ENCODE data around the gene CEP131. TPM values are rescaled to one million over a fixed set of nuclear protein-coding genes. Genes with fewer than 3 reads are reported as not detected.

The CEP131 gene
- total RNA-seq, 1 donor from 2014 or later = 6.1 TPM

GRCh38 chr17:81223762-81224130 lies 981 bp upstream of the CEP131 start:
- Histone ChIP-seq H3K27ac (peak overlapping the region; percentile 31), H3K4me1 (peaks cover 23% of the 10 kb centered on the region), H3K27me3 (no peaks in the 10 kb centered on the region), H3K36me3 (peaks cover 0 to 4% of the 10 kb centered on the region in 2 donors), H3K9me3 (no peaks in the 10 kb centered on the region), H3K4me3 (peak overlapping the region; percentile 76 to 82)
- intact Hi-C loops (cut with DNase I) = no loop called here
- DNase-seq (ENCODE audit: extremely low spot score in 2 of 2) = no peak
- TF ChIP-seq POLR2AphosphoS5 (IDR thresholded peaks at IDR 0.05; ENCODE audit: insufficient read depth in 1 of 2, low read depth in 1 of 2) (no peak), CTCF (IDR thresholded peaks at IDR 0.05) (no peak), POLR2A (IDR thresholded peaks at IDR 0.05) (no peak)

- H3K27me3 ChIP-seq = no peaks in the 10 kb centered on the region
- H3K4me3 ChIP-seq = peak overlapping the region; percentile 76 to 82
- no peak for DNase-seq (ENCODE audit: extremely low spot score in 2 of 2)
- TF ChIP-seq POLR2A (IDR thresholded peaks at IDR 0.05) (no peak), CTCF (IDR thresholded peaks at IDR 0.05) (no peak), POLR2AphosphoS5 (IDR thresholded peaks at IDR 0.05; ENCODE audit: insufficient read depth in 1 of 2, low read depth in 1 of 2) (no peak)
- peak overlapping the region; percentile 21 for H3K27ac ChIP-seq
- H3K36me3 ChIP-seq = no peaks in the 10 kb centered on the region
- peaks cover 23% of the 10 kb centered on the region for H3K4me1 ChIP-seq
- no peaks in the 10 kb centered on the region for H3K9me3 ChIP-seq
- intact Hi-C loops (cut with DNase I) = no loop called here
Measured at GRCh38 chr17:81222620-81222905, 202 bp downstream of the CEP131 start.

DNA sequence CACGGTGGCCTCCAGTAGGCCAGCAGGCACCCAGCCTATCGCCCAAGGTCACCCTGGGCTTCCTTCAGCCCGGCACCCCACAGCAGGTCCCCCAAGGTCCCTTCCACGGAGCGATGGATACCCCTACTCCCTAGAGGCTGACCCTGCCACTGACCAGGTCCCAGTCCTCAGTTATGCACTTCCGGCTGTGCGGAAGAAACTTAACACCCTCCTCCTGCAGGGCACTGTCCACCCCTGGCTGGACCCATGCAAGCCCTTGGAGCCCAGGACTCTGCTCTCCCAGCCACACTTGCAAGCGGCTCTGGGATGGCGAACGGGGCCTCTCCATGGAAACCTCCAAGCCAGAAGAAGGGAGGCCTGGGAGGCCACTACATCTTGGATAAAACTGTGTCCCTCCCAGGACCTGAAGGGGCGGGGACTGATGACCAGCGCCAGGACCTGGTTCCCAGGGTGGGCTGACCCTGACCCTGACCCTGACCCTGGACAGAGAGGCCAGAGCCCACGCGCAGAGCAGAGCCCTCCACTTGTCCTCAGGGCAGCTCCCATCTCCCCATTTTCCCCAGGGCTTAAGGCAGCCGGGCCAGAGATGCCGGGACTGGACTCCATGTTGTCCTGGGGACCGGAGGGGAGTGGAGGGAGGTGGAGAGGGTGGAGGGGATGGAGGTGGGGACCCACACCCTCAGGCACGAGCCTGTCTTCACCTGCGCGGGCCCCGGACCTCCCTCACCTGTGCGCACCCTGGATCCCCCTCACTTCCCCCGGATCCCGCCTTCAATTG lies 734 bp downstream of the CEP131 start:
- H3K27me3 ChIP-seq = no peaks in the 10 kb centered on the region
- no peaks in the 10 kb centered on the region for H3K36me3 ChIP-seq
- TF ChIP-seq CTCF (IDR thresholded peaks at IDR 0.05) (no peak), POLR2AphosphoS5 (IDR thresholded peaks at IDR 0.05; ENCODE audit: insufficient read depth in 1 of 2, low read depth in 1 of 2) (no peak), POLR2A (IDR thresholded peaks at IDR 0.05) (no peak)
- DNase-seq (ENCODE audit: extremely low spot score in 2 of 2) = no peak
- peaks cover 23% of the 10 kb centered on the region for H3K4me1 ChIP-seq
- intact Hi-C loops (cut with DNase I) = no loop called here
- H3K4me3 ChIP-seq = peak overlapping the region; percentile 76 to 82
- peak overlapping the region; percentile 21 for H3K27ac ChIP-seq
- no peaks in the 10 kb centered on the region for H3K9me3 ChIP-seq

DNA sequence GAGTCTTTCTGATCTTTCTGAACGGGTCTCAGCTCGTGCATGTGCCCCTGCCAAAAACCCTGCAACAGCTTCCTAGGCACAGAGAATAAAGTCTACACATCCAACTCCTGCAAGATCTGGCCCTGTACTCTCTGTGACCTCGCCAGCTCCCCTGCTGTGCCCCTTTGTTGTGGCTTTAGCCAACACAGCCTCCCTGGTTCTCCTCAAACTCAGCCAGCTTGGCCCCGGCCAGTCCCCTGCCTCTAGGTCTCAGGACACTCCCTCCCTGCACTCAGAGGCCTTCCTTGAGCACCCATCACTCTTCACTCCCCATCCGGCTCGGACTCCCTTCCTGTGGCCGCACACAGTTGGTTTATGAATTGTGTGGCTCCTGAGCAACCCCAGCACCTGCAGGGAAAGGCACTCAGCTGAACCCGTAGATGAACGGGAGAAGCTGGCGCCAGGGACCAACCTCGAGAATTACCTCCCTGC lies 1.4 kb downstream of the CEP131 start:
- no peak for DNase-seq (ENCODE audit: extremely low spot score in 2 of 2)
- Histone ChIP-seq H3K36me3 (no peaks in the 10 kb centered on the region), H3K27me3 (no peaks in the 10 kb centered on the region), H3K27ac (no peak overlapping the region), H3K9me3 (no peaks in the 10 kb centered on the region), H3K4me1 (peaks cover 23% of the 10 kb centered on the region), H3K4me3 (peak overlapping the region; percentile 76 to 82)
- TF ChIP-seq CTCF (IDR thresholded peaks at IDR 0.05) = no peak
- no peak for TF ChIP-seq POLR2AphosphoS5 (IDR thresholded peaks at IDR 0.05; ENCODE audit: insufficient read depth in 1 of 2, low read depth in 1 of 2)
- TF ChIP-seq POLR2A (IDR thresholded peaks at IDR 0.05) = no peak
- intact Hi-C loops (cut with DNase I) = no loop called here

GRCh38 chr17:81219476-81220180 lies 3.1 kb downstream of the CEP131 start:
- no peak for TF ChIP-seq POLR2A (IDR thresholded peaks at IDR 0.05)
- TF ChIP-seq POLR2AphosphoS5 (IDR thresholded peaks at IDR 0.05; ENCODE audit: insufficient read depth in 1 of 2, low read depth in 1 of 2) = no peak
- TF ChIP-seq CTCF (IDR thresholded peaks at IDR 0.05) = no peak
- no peak for DNase-seq (ENCODE audit: extremely low spot score in 2 of 2)
- H3K36me3 ChIP-seq = no peaks in the 10 kb centered on the region
- H3K27ac ChIP-seq = no peak overlapping the region
- no peak overlapping the region for H3K4me3 ChIP-seq
- no peaks in the 10 kb centered on the region for H3K9me3 ChIP-seq
- intact Hi-C loops (cut with DNase I) = no loop called here
- peaks cover 23% of the 10 kb centered on the region for H3K4me1 ChIP-seq
- no peaks in the 10 kb centered on the region for H3K27me3 ChIP-seq

All from vagina (tissue), 2 donors.